H1 (cell line): Measurements from ENCODE around the gene NCOA1. TPM values are rescaled to one million over a fixed set of nuclear protein-coding genes. Genes with fewer than 3 reads are reported as not detected.

Source experiments
- CTCF ChIA-PET: fragments of 300-600 bp; sonication (Branson Sonifier 250); formaldehyde crosslinking; loops from one replicate; lab custom pipeline; 2021; ENCODE audit not compliant: partially characterized antibody; lab: Charles Lee
- POLR2A ChIA-PET: fragments of 300-600 bp; sonication (Branson Sonifier 250); formaldehyde crosslinking; loops from one replicate; lab custom pipeline; 2021; ENCODE audit warnings: inconsistent platforms; ENCODE audit not compliant: partially characterized antibody; lab: Charles Lee
- DNase-seq, 2 experiments: peaks; one replicate each; pipeline versions ENCODE4 v3.0.0 to v3.0.0-alpha.2; 2010 to 2022; ENCODE audit warnings: low spot score in 2 of 2, low read depth in 1 of 2, mixed read lengths in 1 of 2
- FAIRE-seq: peaks from 2 replicates; lab custom pipeline; 2011; peaks lifted over from hg19 to GRCh38; lab: Jason Lieb, UNC
- H2AFZ ChIP-seq: 2 replicates; pipeline ENCODE4 v1.8.1; 2012; ENCODE audit warnings: low read length, inconsistent platforms
- H2AK5ac ChIP-seq: 2 replicates; pipeline ENCODE4 v1.6.1; 2013; ENCODE audit warnings: low read depth, low read length
- H2BK120ac ChIP-seq: replicated peaks from 2 replicates; pipeline ENCODE3; 2013; ENCODE audit warnings: low read depth, low read length, inconsistent platforms
- H2BK12ac ChIP-seq: 2 replicates; pipeline ENCODE4 v1.6.1; 2013; ENCODE audit warnings: low read depth, low read length
- H2BK15ac ChIP-seq: 2 replicates; pipeline ENCODE4 v1.6.1; 2013; ENCODE audit warnings: low read length
- H2BK20ac ChIP-seq: 2 replicates; pipeline ENCODE4 v1.6.1; 2013; ENCODE audit warnings: low read length
- H2BK5ac ChIP-seq: 2 replicates; pipeline ENCODE4 v1.6.1; 2013; ENCODE audit warnings: low read depth, low read length
- H3K14ac ChIP-seq: 2 replicates; pipeline ENCODE4 v1.6.1; 2013; ENCODE audit warnings: inconsistent platforms; ENCODE audit not compliant: insufficient read length
- H3K18ac ChIP-seq: 2 replicates; pipeline ENCODE4 v1.6.1; 2013; ENCODE audit warnings: low read length; ENCODE audit errors: extremely low read depth
- H3K23ac ChIP-seq: 2 replicates; pipeline ENCODE4 v1.6.1; 2013; ENCODE audit warnings: inconsistent platforms; ENCODE audit not compliant: insufficient read length
- H3K23me2 ChIP-seq: 2 replicates; pipeline ENCODE4 v1.6.1; 2013; ENCODE audit warnings: low read depth, low read length
- H3K27ac ChIP-seq: 2 replicates; pipeline ENCODE4 v1.6.1; 2011; ENCODE audit warnings: low read depth, low read length, inconsistent platforms
- H3K27me3 ChIP-seq, 4 experiments: replicated peaks in 1 of 4; 1 replicate in 1 of 4; 2 replicates in 3 of 4; pipeline versions ENCODE4 v1.6.1 to v1.8.1; 2011 to 2013; ENCODE audit warnings: low read length in 3 of 4, mild to moderate bottlenecking in 3 of 4, inconsistent platforms in 2 of 4, mixed read lengths in 2 of 4, moderate library complexity in 1 of 4; ENCODE audit not compliant: control insufficient read depth in 3 of 4, insufficient read depth in 3 of 4; ENCODE audit errors: extremely low read depth in 1 of 4
- H3K36me3 ChIP-seq, 4 experiments: 2 replicates each; pipeline versions ENCODE4 v1.6.1 to v1.8.1; 2011 to 2013; ENCODE audit warnings: mild to moderate bottlenecking in 4 of 4, low read length in 3 of 4, moderate library complexity in 2 of 4, control low read depth in 1 of 4, inconsistent platforms in 1 of 4; ENCODE audit not compliant: insufficient read depth in 4 of 4, control insufficient read depth in 2 of 4
- H3K4ac ChIP-seq: replicated peaks from 2 replicates; pipeline ENCODE3; 2013; ENCODE audit warnings: low read length, low read depth, mixed read lengths, inconsistent platforms; ENCODE audit not compliant: insufficient read length
- H3K4me1 ChIP-seq, 4 experiments: replicated peaks in 1 of 4; 1 replicate in 1 of 4; 2 replicates in 3 of 4; pipeline versions ENCODE4 v1.6.1 to v1.8.1; 2011 to 2013; ENCODE audit warnings: low read length in 3 of 4, inconsistent platforms in 2 of 4, mixed read lengths in 1 of 4; ENCODE audit not compliant: insufficient read depth in 4 of 4, control insufficient read depth in 3 of 4
- H3K4me2 ChIP-seq, 2 experiments: 2 replicates each; pipeline versions ENCODE4 v1.6.1 to v1.8.1; 2011 to 2013; ENCODE audit warnings: low read depth in 2 of 2, low read length in 2 of 2, control low read depth in 1 of 2, inconsistent platforms in 1 of 2, mild to moderate bottlenecking in 1 of 2; ENCODE audit not compliant: insufficient read depth in 1 of 2
- H3K4me3 ChIP-seq, 4 experiments: fragments of 200-600, 300-600 bp in 1 of 4; sonication (generic), shearing (Covaris generic), sonication (Bioruptor Twin) in 1 of 4; 2 replicates each; pipeline versions ENCODE4 v1.5.1 to v1.8.1; 2011 to 2016; ENCODE audit warnings: low read length in 4 of 4, low read depth in 3 of 4, control low read depth in 2 of 4, inconsistent platforms in 2 of 4, mild to moderate bottlenecking in 2 of 4, mixed read lengths in 1 of 4, moderate library complexity in 1 of 4; ENCODE audit not compliant: insufficient read depth in 2 of 4; ENCODE audit errors: extremely low read depth in 1 of 4
- H3K56ac ChIP-seq: replicated peaks from 2 replicates; pipeline ENCODE3; 2013; ENCODE audit warnings: low read depth, mild to moderate bottlenecking, mixed read lengths, low read length, inconsistent platforms; ENCODE audit not compliant: insufficient read length
- H3K79me1 ChIP-seq: 2 replicates; pipeline ENCODE4 v1.6.1; 2013; ENCODE audit warnings: low read depth, low read length, control low read depth
- H3K79me2 ChIP-seq, 2 experiments: 2 replicates each; pipeline versions ENCODE4 v1.6.1 to v1.8.1; 2012 to 2013; ENCODE audit warnings: low read length in 2 of 2, mild to moderate bottlenecking in 2 of 2, inconsistent platforms in 1 of 2; ENCODE audit not compliant: insufficient read depth in 2 of 2, control insufficient read depth in 1 of 2
- H3K9ac ChIP-seq, 4 experiments: replicated peaks in 1 of 4; 1 replicate in 1 of 4; 2 replicates in 3 of 4; pipeline versions ENCODE4 v1.6.1 to v1.8.1; 2011 to 2013; ENCODE audit warnings: low read depth in 3 of 4, low read length in 3 of 4, control low read depth in 2 of 4, mild to moderate bottlenecking in 2 of 4, moderate library complexity in 2 of 4, inconsistent platforms in 1 of 4; ENCODE audit errors: extremely low read depth in 1 of 4
- H3K9me3 ChIP-seq, 2 experiments: 2 replicates each; pipeline versions ENCODE4 v1.6.1 to v1.8.1; 2012 to 2013; ENCODE audit warnings: mild to moderate bottlenecking in 2 of 2, moderate library complexity in 2 of 2, control low read depth in 1 of 2, inconsistent platforms in 1 of 2, low read depth in 1 of 2, low read length in 1 of 2, mixed read lengths in 1 of 2; ENCODE audit not compliant: insufficient read depth in 2 of 2
- H4K20me1 ChIP-seq, 2 experiments: replicated peaks in 1 of 2; 2 replicates each; pipeline versions ENCODE3 to v1.8.1; 2011 to 2013; ENCODE audit warnings: inconsistent platforms in 2 of 2, low read length in 2 of 2, mild to moderate bottlenecking in 1 of 2; ENCODE audit not compliant: insufficient read depth in 2 of 2, control insufficient read depth in 1 of 2
- H4K5ac ChIP-seq: 2 replicates; pipeline ENCODE4 v1.6.1; 2013; ENCODE audit warnings: low read length, low read depth, mixed read lengths, inconsistent platforms; ENCODE audit not compliant: insufficient read length
- H4K8ac ChIP-seq: 2 replicates; pipeline ENCODE4 v1.8.0; 2013; ENCODE audit warnings: mild to moderate bottlenecking, moderate library complexity, low read length, inconsistent platforms; ENCODE audit not compliant: insufficient read depth; ENCODE audit errors: extremely low read depth
- H4K91ac ChIP-seq: replicated peaks from 2 replicates; pipeline ENCODE3; 2013; ENCODE audit warnings: low read length, mixed read lengths, inconsistent platforms; ENCODE audit not compliant: insufficient read length
- BRCA1 ChIP-seq: IDR thresholded peaks from 2 replicates; pipeline ENCODE4 v1.6.1; 2012; ENCODE audit warnings: low read depth, low read length, improper control_type of control experiment
- CTBP2 ChIP-seq: IDR thresholded peaks from 2 replicates; pipeline ENCODE4 v1.7.0; 2011; ENCODE audit warnings: borderline replicate concordance, mild to moderate bottlenecking, moderate library complexity, mixed read lengths, low read length; ENCODE audit not compliant: insufficient read depth, insufficient read length
- EP300 ChIP-seq, 2 experiments: IDR thresholded peaks; 1 replicate in 1 of 2; 2 replicates in 1 of 2; pipeline ENCODE4 v1.6.1; 2011 to 2012; ENCODE audit warnings: low read depth in 2 of 2, low read length in 2 of 2, mild to moderate bottlenecking in 2 of 2, borderline replicate concordance in 1 of 2, inconsistent platforms in 1 of 2, moderate library complexity in 1 of 2
- GABPA ChIP-seq: IDR thresholded peaks from 2 replicates; pipeline ENCODE4 v1.6.1; 2011; ENCODE audit warnings: mild to moderate bottlenecking, low read length, moderate library complexity, borderline replicate concordance; ENCODE audit not compliant: insufficient read depth
- GTF2F1 ChIP-seq: IDR thresholded peaks from 2 replicates; pipeline ENCODE4 v1.6.1; 2012; ENCODE audit warnings: low read depth, low read length, improper control_type of control experiment, borderline replicate concordance
- HDAC2 ChIP-seq, 2 experiments: fragments of 300-600 bp in 1 of 2; sonication (generic) in 1 of 2; IDR thresholded peaks; 2 replicates each; pipeline ENCODE4 v1.6.1; 2011 to 2012; ENCODE audit warnings: low read depth in 2 of 2, low read length in 2 of 2, mild to moderate bottlenecking in 2 of 2, moderate library complexity in 2 of 2, borderline replicate concordance in 1 of 2, inconsistent platforms in 1 of 2
- KDM1A ChIP-seq: fragments of 200-600, 300-600 bp; sonication (generic); IDR thresholded peaks from 2 replicates; pipeline ENCODE4 v1.7.1; 2016; ENCODE audit warnings: mild to moderate bottlenecking, low read length, borderline replicate concordance
- RBBP5 ChIP-seq: IDR thresholded peaks from 2 replicates; pipeline ENCODE4 v1.7.1; 2012; ENCODE audit warnings: low read depth, mild to moderate bottlenecking, inconsistent platforms, low read length, moderate library complexity, borderline replicate concordance
- SIRT6 ChIP-seq: IDR thresholded peaks from one replicate; pipeline ENCODE4 v1.7.1; 2012; ENCODE audit warnings: low read length, inconsistent platforms
- SP4 ChIP-seq: IDR thresholded peaks from 2 replicates; pipeline ENCODE4 v1.6.1; 2012; ENCODE audit warnings: low read length, inconsistent platforms
- WGBS, 2 experiments: shearing (Covaris generic) in 1 of 2; methylation state at CpG; one replicate each; pipeline versions ENCODE4 v1.1.6 to v1.1.7; 2013 to 2015; ENCODE audit warnings: low lambda C conversion rate in 2 of 2, mixed read lengths in 2 of 2, inconsistent platforms in 1 of 2, low coverage in 1 of 2, missing lambda C conversion rate in 1 of 2; ENCODE audit not compliant: insufficient replicate concordance in 2 of 2, insufficient coverage in 1 of 2, insufficient read length in 1 of 2; ENCODE audit errors: extremely low coverage in 1 of 2, missing lambda C conversion rate in 1 of 2; 5-methylcytosine and 5-hydroxymethylcytosine counted together
- polyA plus RNA-seq, 7 experiments: library from polyadenylated mRNA; depleted of rRNA in 3 of 7; stranded (reverse) in 5 of 7; unstranded in 2 of 7; fragments of >200 nt in 5 of 7; fragments of 200-250 nt in 2 of 7; gene quantifications; 1 replicate in 5 of 7; 2 replicates in 1 of 7; 4 replicates in 1 of 7; pipeline versions ENCODE4 v1.2.1 to v1.2.3, GENCODE V29; 2011 to 2013; ENCODE audit warnings: missing spikeins in 2 of 7, mixed read lengths in 2 of 7
- total RNA-seq: library from RNA; stranded (reverse); fragmentation: NEBNext Ultra II Directional; extraction: Animal tissue kit (Norgen Biotek cat#: 25700); gene quantifications from 2 replicates; pipeline ENCODE4 v1.2.1, GENCODE V29; 2021
- TF ChIP-seq, protein P1 (sequence below), 3 experiments: IDR thresholded peaks; 1 replicate in 2 of 3; 2 replicates in 1 of 3; pipeline versions ENCODE4 v1.5.1 to v1.6.1; 2011; ENCODE audit warnings: low read length in 3 of 3, mild to moderate bottlenecking in 3 of 3, inconsistent platforms in 2 of 3, low read depth in 1 of 3, moderate library complexity in 1 of 3; ENCODE audit not compliant: insufficient read depth in 1 of 3; ENCODE audit errors: control extremely low read depth in 1 of 3

Gene NCOA1
- total and polyA plus RNA-seq, 2 of the 8 experiments (the other 6 are each of a cell fraction or from before 2014, with no cell fraction given): 12.8 to 17.9 TPM

DNA sequence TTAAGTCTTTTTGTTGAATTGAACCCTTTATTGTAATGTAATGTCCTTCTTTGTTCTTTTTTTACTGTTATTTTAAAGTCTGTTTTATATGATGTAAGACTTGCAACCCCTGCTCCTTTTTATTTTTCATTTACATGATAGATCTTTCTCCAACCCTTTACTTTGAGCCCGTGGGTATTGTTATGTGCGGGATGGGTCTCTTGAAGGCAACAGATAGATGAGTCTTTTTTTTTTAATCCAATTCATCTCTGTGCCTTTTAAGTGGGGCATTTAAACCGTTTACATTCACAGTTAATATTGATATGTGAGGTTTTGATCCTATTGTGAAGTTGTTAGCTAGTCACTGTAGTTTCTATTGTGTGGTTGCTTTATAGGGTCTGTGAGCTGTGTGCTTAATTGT is 120.6 kb downstream of the NCOA1 start:
- H2AK5ac ChIP-seq: no peak overlapping the region
- POLR2A ChIA-PET: no interaction called here
- WGBS, 2 experiments: 53% methylated on average over 3 of the region's 3 CpGs; no CpG with 5 or more reads in 1 of the 2 experiments
- no peak for TF ChIP-seq BRCA1
- no peak for TF ChIP-seq EP300 (IDR thresholded peaks at IDR 0.05; ENCODE audit: borderline replicate concordance in 1 of 2, low read depth in 2 of 2, low read length in 2 of 2)
- no peak for TF ChIP-seq GTF2F1
- no peak for TF ChIP-seq KDM1A
- no peak for TF ChIP-seq HDAC2 (IDR thresholded peaks at IDR 0.05; ENCODE audit: borderline replicate concordance in 1 of 2, low read depth in 2 of 2, low read length in 2 of 2)
- no peak for TF ChIP-seq CTBP2
- TF ChIP-seq SIRT6: no peak
- no peak for TF ChIP-seq SP4
- TF ChIP-seq RBBP5: no peak
- TF ChIP-seq GABPA: no peak
- TF ChIP-seq, protein P1, sequence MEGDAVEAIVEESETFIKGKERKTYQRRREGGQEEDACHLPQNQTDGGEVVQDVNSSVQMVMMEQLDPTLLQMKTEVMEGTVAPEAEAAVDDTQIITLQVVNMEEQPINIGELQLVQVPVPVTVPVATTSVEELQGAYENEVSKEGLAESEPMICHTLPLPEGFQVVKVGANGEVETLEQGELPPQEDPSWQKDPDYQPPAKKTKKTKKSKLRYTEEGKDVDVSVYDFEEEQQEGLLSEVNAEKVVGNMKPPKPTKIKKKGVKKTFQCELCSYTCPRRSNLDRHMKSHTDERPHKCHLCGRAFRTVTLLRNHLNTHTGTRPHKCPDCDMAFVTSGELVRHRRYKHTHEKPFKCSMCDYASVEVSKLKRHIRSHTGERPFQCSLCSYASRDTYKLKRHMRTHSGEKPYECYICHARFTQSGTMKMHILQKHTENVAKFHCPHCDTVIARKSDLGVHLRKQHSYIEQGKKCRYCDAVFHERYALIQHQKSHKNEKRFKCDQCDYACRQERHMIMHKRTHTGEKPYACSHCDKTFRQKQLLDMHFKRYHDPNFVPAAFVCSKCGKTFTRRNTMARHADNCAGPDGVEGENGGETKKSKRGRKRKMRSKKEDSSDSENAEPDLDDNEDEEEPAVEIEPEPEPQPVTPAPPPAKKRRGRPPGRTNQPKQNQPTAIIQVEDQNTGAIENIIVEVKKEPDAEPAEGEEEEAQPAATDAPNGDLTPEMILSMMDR (IDR thresholded peaks at IDR 0.05; ENCODE audit: control extremely low read depth in 1 of 3, insufficient read depth in 1 of 3, low read depth in 1 of 3, low read length in 3 of 3): no peak

More for the DNA sequence above, 120.6 kb downstream of the NCOA1 start:
- Histone ChIP-seq H2BK120ac (no peak overlapping the region), H2AFZ (no peak overlapping the region), H3K9me3 (no peaks in the 10 kb centered on the region), H3K4me3 (no peak overlapping the region), H3K4me2 (no peak overlapping the region), H4K5ac (no peak overlapping the region), H4K91ac (no peak overlapping the region), H3K36me3 (no peaks in the 10 kb centered on the region), H3K14ac (no peak overlapping the region), H3K9ac (no peak overlapping the region), H3K27me3 (no peaks in the 10 kb centered on the region), H4K20me1 (no peaks in the 10 kb centered on the region), H3K4me1 (peaks cover 2 to 13% (median 4%) of the 10 kb centered on the region in 4 experiments), H3K23me2 (0 out of 2 replicates have a peak, but pooled peaks cover 2% of the 10 kb centered on the region), H3K4ac (no peak overlapping the region), H3K18ac (no peak overlapping the region), H2BK5ac (no peak overlapping the region), H3K56ac (no peak overlapping the region), H2BK12ac (no peak overlapping the region), H2BK20ac (no peak overlapping the region), H4K8ac (no peak overlapping the region), H3K79me1 (no peaks in the 10 kb centered on the region; the same call in 1 of the 2 replicates), H2BK15ac (no peak overlapping the region), H3K23ac (no peak overlapping the region), H3K27ac (no peak overlapping the region), H3K79me2 (no peaks in the 10 kb centered on the region; a peak in 1 of 4 replicates)
- DNase-seq: no peak
- FAIRE-seq: peak; percentile 13
- CTCF ChIA-PET: interaction anchor here (0.7 to 5.0 kb wide), 9 partner anchors 9 to 274 kb away, joined by 3 to 30 read pairs (median 13); no protein-coding TSS in a partner anchor
